ENCODE results near the gene EYS.

- no peak for TF ChIP-seq EZH2 (IDR thresholded peaks at IDR 0.05)
- no peak for TF ChIP-seq POLR2AphosphoS5 (IDR thresholded peaks at IDR 0.05; ENCODE audit: borderline replicate concordance, low read depth, low read length)
- no peak for TF ChIP-seq FOXP2 (optimal IDR thresholded peaks at IDR 0.05; ENCODE audit: control extremely low read depth, extremely low read length, insufficient read depth)
These were observed 1824.8 kb downstream of the EYS start for GRCh38 chr6:63882208-63882607.

Data from SK-N-MC (cell line).